Tibial nerve (tissue), 4 donors: ENCODE measurements around the gene MYH8. TPM values are rescaled to one million over a fixed set of nuclear protein-coding genes. Genes with fewer than 3 reads are reported as not detected.

Experiments used
- DNase-seq, 2 donors: peaks; one replicate each; pipeline ENCODE4 v3.0.0-alpha.2; 2019; ENCODE audit warnings: low spot score in 2 of 2
- H3K27ac ChIP-seq, 4 donors: fragments of 200-600 bp; sonication (generic) in 3 of 4; one replicate each; pipeline ENCODE4 v1.5.1; 2017 to 2019; ENCODE audit warnings: mild to moderate bottlenecking in 1 of 4
- H3K27me3 ChIP-seq, 2 donors: fragments of 200-600 bp; sonication (generic) in 1 of 2; one replicate each; pipeline versions ENCODE4 v1.5.1 to v1.6.0; 2017 to 2019
- H3K36me3 ChIP-seq, 3 donors: fragments of 200-600 bp; sonication (generic); one replicate each; pipeline ENCODE4 v1.5.1; 2018 to 2019
- H3K4me1 ChIP-seq, 4 donors: fragments of 200-600 bp; sonication (generic) in 3 of 4; one replicate each; pipeline ENCODE4 v1.5.1; 2017 to 2019
- H3K4me3 ChIP-seq, 4 donors: fragments of 200-600 bp; sonication (generic) in 3 of 4; one replicate each; pipeline ENCODE4 v1.5.1; 2017 to 2019; ENCODE audit warnings: mild to moderate bottlenecking in 1 of 4, moderate library complexity in 1 of 4
- H3K9me3 ChIP-seq, 4 donors: fragments of 200-600 bp; sonication (generic) in 3 of 4; one replicate each; pipeline ENCODE4 v1.5.1; 2017 to 2019
- CTCF ChIP-seq, 5 experiments: fragments of 200-600 bp in 3 of 5; fragments of 450-650 bp in 2 of 5; sonication (generic) in 3 of 5; IDR thresholded peaks; one replicate each; pipeline ENCODE4 v1.5.1; 2016 to 2019; ENCODE audit warnings: antibody characterized with exemption in 5 of 5, mild to moderate bottlenecking in 3 of 5, moderate library complexity in 2 of 5
- EP300 ChIP-seq, 2 donors: sonication (generic); formaldehyde crosslinking; IDR thresholded peaks; one replicate each; pipeline ENCODE4 v1.6.1; 2017; ENCODE audit warnings: antibody characterized with exemption in 2 of 2, mild to moderate bottlenecking in 1 of 2
- POLR2A ChIP-seq, 2 donors: fragments of 450-650 bp; IDR thresholded peaks; one replicate each; pipeline ENCODE4 v1.6.1; 2017; ENCODE audit warnings: antibody characterized with exemption in 2 of 2, mild to moderate bottlenecking in 2 of 2, moderate library complexity in 2 of 2
- WGBS, 2 donors: methylation state at CpG; one replicate each; pipeline ENCODE4 v1.1.5; 2018; 5-methylcytosine and 5-hydroxymethylcytosine counted together
- total RNA-seq, 4 donors: library from RNA; depleted of rRNA; stranded (reverse); fragments of >200 nt; gene quantifications; one replicate each; pipeline ENCODE4 v1.1.0, GENCODE V29; 2016

The MYH8 gene
- total RNA-seq, 4 donors from 2014 or later, result not detected

GRCh38 chr17:10428781-10429180 is 7.0 kb upstream of the MYH8 start:
- no peaks in the 10 kb centered on the region for H3K27me3 ChIP-seq
- WGBS, 2 donors, result 91 to 92% methylated on average over 2 of the region's 2 CpGs

DNA sequence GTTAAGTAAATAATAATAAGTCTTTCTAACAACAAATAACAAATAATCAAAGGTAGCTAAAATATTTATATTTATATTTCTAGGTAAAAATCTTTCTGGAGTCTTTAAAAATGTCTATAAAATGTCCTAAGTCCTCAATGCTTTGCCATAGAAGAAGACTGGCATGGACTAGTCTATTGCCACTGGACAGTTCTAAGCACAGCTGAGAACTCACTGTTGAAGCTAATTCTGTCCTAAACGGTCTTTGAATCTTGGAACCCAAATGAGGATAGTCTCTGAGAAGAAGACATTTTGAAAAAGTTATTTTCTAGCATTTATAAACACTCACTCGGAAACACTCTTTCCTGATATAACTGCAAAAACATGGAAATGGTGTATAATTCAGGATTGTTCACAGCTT is 539 bp downstream of the MYH8 start:
- no peaks in the 10 kb centered on the region for H3K9me3 ChIP-seq
- 72 to 83% methylated on average over 2 of the region's 2 CpGs for WGBS, 2 donors
- H3K4me3 ChIP-seq, result no peak overlapping the region
- no peaks in the 10 kb centered on the region for H3K4me1 ChIP-seq
- H3K27me3 ChIP-seq, result no peaks in the 10 kb centered on the region
- H3K27ac ChIP-seq, result no peak overlapping the region
- TF ChIP-seq POLR2A (IDR thresholded peaks at IDR 0.05) (no peak), CTCF (IDR thresholded peaks at IDR 0.05) (no peak), EP300 (IDR thresholded peaks at IDR 0.05) (no peak)
- DNase-seq, result no peak
- H3K36me3 ChIP-seq, result no peaks in the 10 kb centered on the region

More at GRCh38 chr17:10428781-10429180, 7.0 kb upstream of the MYH8 start:
- Histone ChIP-seq H3K36me3 (no peaks in the 10 kb centered on the region), H3K9me3 (peaks cover 0 to 2% (median 0%) of the 10 kb centered on the region in 4 donors), H3K4me3 (no peak overlapping the region), H3K4me1 (no peaks in the 10 kb centered on the region), H3K27ac (no peak overlapping the region)
- TF ChIP-seq POLR2A (IDR thresholded peaks at IDR 0.05) (no peak), EP300 (IDR thresholded peaks at IDR 0.05) (no peak), CTCF (IDR thresholded peaks at IDR 0.05) (no peak)
- no peak for DNase-seq

DNA sequence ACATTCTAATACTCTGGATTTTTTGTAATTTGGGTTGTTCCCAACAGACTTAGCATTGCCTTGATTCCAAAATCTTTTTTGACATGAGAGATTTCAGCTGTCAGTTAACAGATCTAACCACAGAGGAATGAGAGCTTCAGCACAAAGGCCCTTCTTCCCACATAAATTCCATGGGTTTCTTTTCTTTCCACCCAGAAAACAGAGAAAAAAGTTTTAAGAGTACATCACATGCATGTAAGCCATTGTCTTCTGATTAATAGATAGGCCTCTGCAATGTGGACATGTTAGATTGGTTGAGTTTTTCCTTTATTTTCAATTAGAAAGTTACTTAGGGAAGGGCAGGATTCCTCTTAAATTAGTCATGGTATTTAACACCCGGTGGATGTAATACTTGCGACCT is 939 bp downstream of the MYH8 start:
- WGBS, 2 donors, result 74 to 83% methylated on average over 2 of the region's 2 CpGs
- Histone ChIP-seq H3K36me3 (no peaks in the 10 kb centered on the region), H3K27me3 (no peaks in the 10 kb centered on the region), H3K4me3 (no peak overlapping the region), H3K4me1 (no peaks in the 10 kb centered on the region), H3K27ac (no peak overlapping the region), H3K9me3 (no peaks in the 10 kb centered on the region)
- no peak for TF ChIP-seq EP300 (IDR thresholded peaks at IDR 0.05)
- TF ChIP-seq POLR2A (IDR thresholded peaks at IDR 0.05), result no peak
- TF ChIP-seq CTCF (IDR thresholded peaks at IDR 0.05), result no peak
- DNase-seq, result no peak

GRCh38 chr17:10417431-10417830 is 4.3 kb downstream of the MYH8 start:
- DNase-seq, result no peak
- H3K27me3 ChIP-seq, result no peaks in the 10 kb centered on the region
- 56 to 59% methylated on average over 3 of the region's 3 CpGs for WGBS, 2 donors
- H3K9me3 ChIP-seq, result no peaks in the 10 kb centered on the region
- H3K36me3 ChIP-seq, result no peaks in the 10 kb centered on the region
- TF ChIP-seq POLR2A (IDR thresholded peaks at IDR 0.05) (no peak), CTCF (IDR thresholded peaks at IDR 0.05) (no peak), EP300 (IDR thresholded peaks at IDR 0.05) (no peak)
- no peak overlapping the region for H3K27ac ChIP-seq
- H3K4me1 ChIP-seq, result no peaks in the 10 kb centered on the region
- no peak overlapping the region for H3K4me3 ChIP-seq

- no peak overlapping the region for H3K27ac ChIP-seq
- no peak for TF ChIP-seq EP300 (IDR thresholded peaks at IDR 0.05)
- no peak for TF ChIP-seq POLR2A (IDR thresholded peaks at IDR 0.05)
- TF ChIP-seq CTCF (IDR thresholded peaks at IDR 0.05), result no peak
- DNase-seq, result no peak
- H3K4me1 ChIP-seq, result no peaks in the 10 kb centered on the region
- H3K4me3 ChIP-seq, result no peak overlapping the region
- no peaks in the 10 kb centered on the region for H3K36me3 ChIP-seq
- 80 to 84% methylated on average over 4 of the region's 4 CpGs for WGBS, 2 donors
- H3K9me3 ChIP-seq, result no peaks in the 10 kb centered on the region
- H3K27me3 ChIP-seq, result no peaks in the 10 kb centered on the region
Observed at GRCh38 chr17:10415161-10415560, 6.6 kb downstream of the MYH8 start.
